GM19463 (cell line): ENCODE data around the gene C1orf94.
"Not testable (repeated sequence)": the region's sequence is repeated elsewhere in the genome, so short reads cannot be mapped to it uniquely, and the experiment has no call there.

Source experiments
- ATAC-seq: cut with Tn5 transposase; IDR thresholded peaks from one replicate; pipeline ENCODE4 v1.9.1; 2021; ENCODE audit warnings: mild to moderate bottlenecking, moderate library complexity; ENCODE audit not compliant: unreplicated experiment

C1orf94 gene

GRCh38 chr1:34164771-34165391 lies 11.8 kb upstream of the C1orf94 start, which contains the start of gene CSMD2:
TSS of gene CSMD2 (minus strand) at chr1:34165230. CDS start at chr1:34165097, 133 bp downstream.
- no peak for ATAC-seq

- no peak for ATAC-seq
Observed at GRCh38 chr1:34165422-34165921, 11.2 kb upstream of the C1orf94 start.

DNA sequence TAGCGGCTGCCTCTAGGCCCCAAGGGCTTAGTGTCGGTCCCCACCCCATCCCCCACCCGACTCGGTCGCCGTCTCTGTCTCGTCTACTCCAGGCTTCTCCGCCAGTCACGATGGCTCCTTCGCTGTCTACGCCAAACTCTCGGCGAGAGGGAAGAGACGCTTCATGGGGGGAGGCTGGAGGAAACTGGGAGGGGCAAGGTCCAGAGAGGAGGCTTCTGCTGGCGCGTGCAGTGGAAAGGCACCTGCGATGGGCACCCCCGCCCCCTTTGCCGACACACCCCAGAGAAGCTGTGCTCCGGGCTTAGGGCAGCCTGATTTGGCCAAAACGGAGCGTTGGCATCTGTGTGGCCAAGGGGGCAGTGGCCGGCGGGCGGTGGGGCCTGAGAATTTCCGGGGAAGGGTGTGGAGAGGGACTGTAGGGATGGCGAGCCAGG lies 10.5 kb upstream of the C1orf94 start:
- no peak for ATAC-seq

GRCh38 chr1:34166625-34167361 lies 9.9 kb upstream of the C1orf94 start:
- no peak for ATAC-seq

GRCh38 chr1:34167389-34167788 lies 9.3 kb upstream of the C1orf94 start:
- ATAC-seq, result no peak

GRCh38 chr1:34175744-34176143 lies 963 bp upstream of the C1orf94 start:
- ATAC-seq, result no peak

- no peak for ATAC-seq
Observed at GRCh38 chr1:34178072-34178471, 1.4 kb downstream of the C1orf94 start.

DNA sequence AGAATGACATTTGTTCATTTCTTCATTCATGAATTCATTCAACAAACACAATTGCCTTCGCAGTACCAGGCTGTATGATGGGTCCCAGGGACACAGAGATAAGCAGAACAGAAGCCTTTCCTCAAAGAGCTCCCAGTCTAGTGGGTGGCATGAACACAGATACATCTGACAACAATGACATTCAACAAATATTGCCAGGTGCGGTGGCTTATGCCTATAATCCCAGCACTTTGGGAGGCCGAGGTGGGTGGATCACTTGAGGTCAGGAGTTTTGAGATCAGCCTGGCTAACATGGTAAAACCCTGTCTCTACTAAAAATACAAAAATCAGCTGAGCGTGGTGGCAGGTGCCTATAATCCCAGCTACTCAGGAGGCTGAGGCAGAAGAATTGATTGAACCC lies 6.7 kb downstream of the C1orf94 start:
- not testable (repeated sequence) for ATAC-seq

GRCh38 chr1:34186741-34187494 lies 10.2 kb downstream of the C1orf94 start:
- no peak for ATAC-seq

GRCh38 chr1:34188418-34188817 lies 11.7 kb downstream of the C1orf94 start:
- no peak for ATAC-seq

GRCh38 chr1:34188985-34189384 lies 12.3 kb downstream of the C1orf94 start:
- no peak for ATAC-seq

DNA sequence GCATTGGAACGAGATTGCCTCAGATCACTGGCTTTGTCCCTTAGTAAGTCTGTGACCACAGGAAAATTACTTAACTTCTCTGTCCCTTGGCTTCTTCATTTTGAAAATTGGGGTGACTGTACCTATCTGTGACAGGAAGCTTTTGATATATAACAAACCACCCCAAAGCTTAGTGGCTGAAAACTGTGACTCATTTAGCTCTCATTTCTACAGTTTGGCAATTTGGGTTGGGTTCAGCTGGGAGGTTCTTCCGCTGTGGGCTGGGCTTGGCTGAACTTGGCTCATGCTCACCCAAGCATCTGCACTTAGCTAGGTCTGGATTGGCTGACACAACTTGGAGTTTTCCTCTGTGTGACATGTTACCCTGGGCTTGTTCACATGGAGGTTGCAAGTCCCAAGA lies 14.0 kb downstream of the C1orf94 start:
- ATAC-seq, result no peak

DNA sequence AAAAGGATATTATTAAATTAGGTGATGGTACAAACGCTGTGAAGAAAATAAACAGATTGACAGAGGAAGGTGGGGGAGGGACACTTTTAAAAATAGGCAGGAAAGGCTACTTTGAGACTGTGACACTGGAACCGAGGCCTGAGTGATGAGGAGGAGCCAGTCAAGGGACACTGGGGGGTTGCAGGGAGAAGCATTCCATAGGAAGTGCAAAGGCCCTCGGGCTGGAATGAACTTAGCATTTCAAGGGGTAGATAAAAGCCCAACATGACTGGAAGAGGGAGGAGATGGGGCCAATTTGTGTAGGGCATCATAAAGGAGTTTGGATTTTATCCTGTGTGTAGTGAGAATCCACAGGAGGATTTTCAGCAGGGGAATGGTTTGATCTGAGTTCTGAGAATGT lies 15.9 kb downstream of the C1orf94 start:
- ATAC-seq, result no peak

- no peak for ATAC-seq
Observed at GRCh38 chr1:34199927-34200326, 23.2 kb downstream of the C1orf94 start.

DNA sequence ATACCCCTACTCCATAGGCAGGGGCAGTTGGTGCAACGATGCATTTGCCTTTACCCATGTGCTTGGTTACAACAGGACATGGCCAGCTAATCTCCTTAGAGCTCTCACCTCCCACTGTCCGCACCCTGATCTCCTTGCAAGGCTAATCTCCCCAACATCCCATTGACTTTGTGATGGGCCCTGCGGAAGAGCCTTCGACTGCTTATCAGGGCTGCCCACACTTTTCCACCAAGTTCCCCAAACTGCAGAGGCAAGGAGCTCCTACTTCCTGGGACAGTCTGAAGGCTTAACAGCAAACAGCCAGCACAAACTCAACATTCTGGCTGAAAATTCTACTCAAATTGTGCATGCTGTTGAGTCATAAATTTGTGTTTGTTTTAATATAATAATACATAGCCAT lies 36.0 kb downstream of the C1orf94 start:
- no peak for ATAC-seq

DNA sequence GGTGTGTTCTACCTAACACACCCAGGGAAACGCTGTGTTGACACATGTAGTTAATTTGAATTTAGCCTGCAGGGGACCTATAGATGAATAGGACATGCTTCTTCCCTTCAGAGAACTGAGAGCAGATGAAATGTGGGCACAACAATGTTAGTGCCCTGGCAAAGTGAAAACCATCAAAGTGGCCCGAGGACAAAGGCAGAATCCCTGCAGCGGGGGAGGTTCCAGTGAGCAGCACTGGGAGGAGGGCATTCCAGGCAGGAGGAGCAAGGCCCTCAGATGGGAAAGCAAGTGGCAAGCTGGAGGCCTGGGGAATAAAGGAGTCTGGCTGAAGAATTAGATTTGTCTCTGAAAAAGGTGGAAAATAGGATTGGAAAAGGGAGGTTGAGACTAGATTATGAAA lies 37.2 kb downstream of the C1orf94 start:
- ATAC-seq, result no peak

- ATAC-seq, result no peak
Observed at GRCh38 chr1:34231441-34231840, 54.7 kb downstream of the C1orf94 start.

- ATAC-seq, result no peak
Observed at GRCh38 chr1:34235594-34235993, 58.9 kb downstream of the C1orf94 start.

GRCh38 chr1:34236089-34236488 lies 59.4 kb downstream of the C1orf94 start:
- no peak for ATAC-seq

- ATAC-seq, result no peak
Observed at GRCh38 chr1:34237151-34237815, 60.6 kb downstream of the C1orf94 start.

DNA sequence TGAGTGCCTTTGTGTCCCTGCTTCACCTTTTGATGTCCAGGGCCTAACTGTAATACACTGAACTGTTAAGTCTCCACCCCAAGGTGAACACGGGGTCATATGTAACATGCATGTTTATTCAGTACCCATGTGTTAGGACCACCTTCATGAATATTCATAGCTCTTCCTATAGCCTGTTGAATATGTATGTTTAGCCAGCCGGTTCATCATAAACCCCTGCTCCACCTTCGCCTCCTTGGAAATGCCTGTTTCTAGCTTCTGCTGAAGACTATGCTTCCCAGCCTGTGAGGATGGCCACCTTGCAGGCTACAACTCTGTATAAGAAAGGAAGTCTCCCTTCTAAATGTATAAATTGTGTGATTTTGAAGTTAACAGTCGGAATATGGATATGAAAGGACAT lies 69.3 kb downstream of the C1orf94 start:
- no peak for ATAC-seq
